Right forelimb (tissue), 1 donor: ENCODE data around the gene ALKBH5.

ENCODE experiments used
- DNase-seq: peaks from one replicate; pipeline ENCODE4 v3.0.0-alpha.2; 2018

ALKBH5 gene

DNA sequence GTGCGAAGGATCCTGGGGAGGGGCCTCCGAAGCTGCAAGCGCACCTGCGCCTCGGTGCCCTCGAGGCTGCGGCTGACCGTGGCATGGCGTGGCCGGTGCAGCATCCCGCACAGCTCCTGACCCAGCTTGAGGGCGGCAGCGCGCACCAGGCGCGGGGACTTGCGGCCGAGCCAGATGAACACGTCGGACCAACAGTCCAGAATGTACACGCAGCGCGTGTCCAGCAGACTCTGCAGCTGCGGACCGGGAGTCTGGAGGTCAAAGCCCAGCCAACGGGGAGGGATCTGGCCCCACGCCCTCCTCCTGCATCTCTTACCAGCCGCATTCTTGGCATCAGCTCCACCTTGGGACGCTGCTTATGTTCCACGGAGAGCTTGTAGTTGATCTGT, 64.0 kb downstream of the ALKBH5 start:
- no peak for DNase-seq

- peak; percentile 86 for DNase-seq
Observed at GRCh38 chr17:18248300-18248731, 64.7 kb downstream of the ALKBH5 start.

DNA sequence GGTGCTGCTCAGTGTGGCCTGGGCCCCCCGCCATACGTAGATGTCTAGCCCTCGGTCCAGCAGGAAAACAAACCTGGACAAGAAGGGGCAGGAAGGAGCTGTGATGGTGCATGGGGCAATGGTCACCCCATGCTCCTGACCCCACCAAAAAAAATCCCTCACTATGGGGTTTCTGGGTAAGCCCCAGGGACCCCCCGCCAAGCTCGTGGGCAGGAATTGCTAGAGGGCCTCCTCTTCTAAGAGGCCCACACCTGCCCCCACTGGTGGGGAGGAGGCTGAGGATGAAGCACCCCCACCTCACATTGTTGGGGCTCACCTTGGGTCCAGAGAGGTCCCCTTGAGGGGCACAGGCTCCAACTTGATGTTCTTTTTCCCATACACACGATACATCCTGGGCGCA, 65.2 kb downstream of the ALKBH5 start:
- no peak for DNase-seq

DNA sequence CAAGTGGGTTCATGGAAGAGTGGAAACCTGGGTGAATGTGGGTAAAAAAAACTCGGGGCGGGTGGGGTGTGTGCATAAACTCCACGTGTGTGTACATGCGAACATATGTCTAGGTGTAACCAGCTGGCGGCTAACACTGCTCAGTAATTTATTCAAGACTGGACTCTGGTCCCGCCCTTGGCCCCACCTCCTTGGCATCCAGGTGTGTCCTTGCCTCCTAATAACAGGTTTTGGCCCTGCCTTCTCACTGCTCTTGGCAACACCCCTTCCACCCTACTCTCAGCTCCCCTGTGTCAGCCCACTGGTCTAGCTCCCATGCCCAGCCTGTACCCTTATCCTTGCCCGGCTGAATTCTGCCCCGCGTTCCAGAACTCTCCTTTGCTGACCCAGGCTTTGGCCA, 66.6 kb downstream of the ALKBH5 start:
- no peak for DNase-seq

DNA sequence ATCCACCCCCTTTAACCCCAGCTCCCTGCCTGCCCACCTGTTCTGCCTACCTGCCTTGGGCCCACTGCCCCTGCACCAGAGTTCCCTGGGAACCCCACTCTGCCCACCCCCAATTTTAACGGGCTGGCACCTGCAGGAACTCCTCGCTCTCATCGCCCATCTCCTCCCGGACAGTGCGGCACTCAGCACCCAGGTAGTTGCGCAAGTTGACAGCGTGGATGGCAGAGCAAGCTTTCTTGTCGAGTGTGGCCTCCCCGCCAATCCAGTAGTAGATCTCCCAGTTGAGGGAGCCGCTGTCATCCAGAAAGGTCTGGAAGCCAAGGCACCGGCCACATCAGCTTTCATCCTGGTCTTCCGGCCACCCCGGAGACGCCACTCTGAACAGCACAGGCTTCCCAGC, 67.1 kb downstream of the ALKBH5 start:
- no peak for DNase-seq

DNA sequence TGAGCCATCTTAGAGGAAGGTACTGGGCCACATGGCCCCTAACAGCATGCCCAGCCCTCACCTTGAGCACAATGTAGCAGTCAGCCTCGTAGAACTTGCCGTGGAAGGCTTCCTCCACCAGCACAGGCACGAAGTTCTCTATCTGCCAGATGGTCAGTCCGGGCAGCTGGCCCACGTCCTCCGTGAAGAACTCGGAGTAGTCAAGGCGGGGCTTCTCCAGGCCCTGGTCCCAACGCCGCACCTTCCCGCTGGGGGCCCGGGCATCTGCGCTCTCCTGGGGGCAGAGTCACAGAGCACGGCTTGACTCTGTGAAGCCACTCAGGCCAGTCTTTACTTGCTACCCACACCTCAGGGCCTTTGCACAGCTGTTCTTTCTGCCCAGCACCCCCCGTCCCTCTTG, 67.6 kb downstream of the ALKBH5 start:
- no peak for DNase-seq

DNA sequence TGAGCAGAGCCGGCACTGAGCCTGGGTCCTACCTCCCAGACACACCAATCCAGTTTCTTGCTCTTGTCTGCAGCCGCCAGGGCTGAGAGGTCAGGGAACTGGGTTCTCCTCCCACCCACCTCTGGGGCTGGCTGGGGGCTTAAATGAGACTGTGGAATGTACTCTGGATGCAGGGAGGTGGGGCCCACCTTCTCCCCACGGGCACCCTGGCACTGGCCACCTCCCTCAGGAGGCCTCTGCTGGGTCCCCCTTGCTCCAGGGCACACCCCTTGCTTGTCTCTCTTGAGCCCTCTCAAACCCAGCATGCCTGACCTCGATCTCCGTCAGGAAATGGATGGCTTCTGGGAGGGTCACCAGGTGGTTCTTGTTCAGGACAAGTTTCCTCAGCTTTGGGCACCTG, 68.5 kb downstream of the ALKBH5 start:
- DNase-seq = no peak

DNA sequence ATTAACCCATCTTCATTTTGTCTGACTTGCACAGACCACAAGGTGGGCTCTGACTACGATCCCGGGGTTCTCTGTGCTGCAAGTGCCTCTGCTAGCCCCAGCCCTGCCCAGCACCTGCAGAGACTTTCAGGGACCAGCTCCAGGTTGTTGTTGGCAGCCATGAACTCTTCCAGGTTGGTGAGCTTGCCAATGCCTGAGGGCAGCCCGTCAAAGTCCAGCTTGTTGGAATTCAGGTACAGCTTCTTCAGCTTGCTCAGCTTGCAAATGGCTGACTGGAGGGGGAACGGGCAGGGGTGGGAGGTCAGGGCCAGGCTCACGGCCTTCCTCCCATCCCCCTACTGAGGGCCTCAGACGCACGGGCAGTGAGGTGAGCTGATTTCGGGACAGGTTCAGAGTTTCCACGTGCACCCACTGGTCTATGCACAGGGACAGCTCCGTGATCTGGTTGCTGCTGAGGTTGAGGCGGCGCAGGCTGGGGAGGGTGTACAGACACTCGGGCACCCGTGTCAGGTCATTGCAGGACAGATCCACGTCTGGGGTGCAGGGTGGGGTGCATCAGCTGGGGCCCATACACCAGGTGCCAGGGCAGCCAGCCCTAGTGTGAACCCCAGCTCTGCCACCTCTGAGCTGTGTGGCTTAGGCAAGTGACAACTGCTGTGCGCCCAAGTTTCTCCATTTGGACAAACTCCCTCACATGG, 69.7 kb downstream of the ALKBH5 start:
- no peak for DNase-seq

DNA sequence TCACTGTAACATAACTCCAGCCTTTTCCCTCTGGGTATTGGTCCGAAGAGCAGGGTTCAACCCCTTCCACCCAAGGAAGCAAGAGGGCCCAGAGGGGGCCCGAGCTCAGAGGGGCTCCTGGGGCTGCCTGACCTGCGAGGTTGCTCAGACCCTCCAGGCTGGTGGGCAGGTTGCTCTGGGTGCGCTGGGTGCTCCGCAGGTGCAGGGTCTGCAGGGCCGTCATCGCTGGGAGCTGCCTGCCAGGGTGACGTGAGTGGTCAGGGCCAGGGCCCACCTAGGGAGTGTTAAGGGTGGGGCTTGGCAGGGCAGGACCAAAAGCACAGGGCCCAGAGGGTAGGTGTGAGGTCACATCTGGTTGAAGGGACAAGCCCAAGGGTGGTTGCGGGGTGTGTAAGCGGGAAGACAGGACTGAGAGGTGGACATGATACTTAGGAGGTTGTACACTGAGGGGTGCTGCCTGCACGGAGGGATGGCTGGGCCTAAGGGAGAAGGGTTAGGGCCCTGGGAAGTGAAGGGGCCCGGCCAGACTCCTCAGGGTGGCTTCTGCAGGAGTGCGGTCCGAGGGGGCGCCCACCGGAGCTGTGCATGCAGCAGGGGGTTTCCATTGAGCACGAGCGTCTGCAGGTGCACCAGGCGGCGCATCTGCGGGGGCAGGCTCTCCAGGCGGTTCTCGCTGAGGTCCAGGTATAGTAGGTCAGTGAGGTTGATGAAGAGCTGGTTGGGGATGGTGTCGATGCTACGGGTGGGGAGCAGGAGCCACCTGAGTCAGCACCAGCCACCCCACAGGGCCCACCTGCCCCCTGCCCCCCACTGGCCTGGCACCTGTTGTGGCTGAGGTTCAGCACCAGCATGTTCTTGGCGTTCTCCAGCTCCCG, 70.6 kb downstream of the ALKBH5 start:
- no peak for DNase-seq

DNA sequence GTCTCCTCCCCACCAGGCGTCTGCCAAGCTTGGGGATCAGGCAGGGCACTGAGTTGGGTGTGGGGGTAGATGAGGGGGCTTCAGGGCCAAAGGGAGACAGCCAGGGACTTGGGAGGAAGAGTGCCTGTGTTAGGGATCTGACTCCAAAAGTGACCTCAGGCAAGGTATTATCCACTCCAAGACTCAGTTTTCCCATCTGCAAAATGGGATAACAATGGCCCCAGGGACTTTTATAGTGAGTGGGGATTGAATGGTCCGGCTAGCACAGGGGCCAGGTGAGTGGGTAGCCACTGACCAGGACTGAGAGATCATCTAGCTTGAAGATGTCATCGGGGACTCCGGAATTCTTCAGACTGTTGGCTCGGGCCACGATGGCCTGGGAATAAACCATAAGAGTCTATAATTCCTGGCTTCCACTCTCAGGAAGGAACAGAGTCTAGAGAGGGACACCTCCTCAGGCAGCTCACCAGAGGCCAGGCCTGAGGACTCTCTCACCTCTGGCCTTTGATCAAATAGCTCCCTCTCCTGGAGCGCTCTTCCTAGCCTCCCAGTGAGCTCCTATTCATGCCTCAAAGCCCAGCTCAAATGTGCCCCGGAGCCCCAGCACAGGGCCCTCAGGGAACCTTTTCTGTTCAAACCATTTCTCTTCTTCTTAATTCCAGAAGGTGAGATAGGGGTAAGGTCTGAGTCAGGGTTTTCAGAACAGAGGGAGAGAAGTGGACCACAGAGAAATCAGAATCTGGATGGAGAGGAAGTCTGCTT, 71.4 kb downstream of the ALKBH5 start:
- DNase-seq = no peak

DNA sequence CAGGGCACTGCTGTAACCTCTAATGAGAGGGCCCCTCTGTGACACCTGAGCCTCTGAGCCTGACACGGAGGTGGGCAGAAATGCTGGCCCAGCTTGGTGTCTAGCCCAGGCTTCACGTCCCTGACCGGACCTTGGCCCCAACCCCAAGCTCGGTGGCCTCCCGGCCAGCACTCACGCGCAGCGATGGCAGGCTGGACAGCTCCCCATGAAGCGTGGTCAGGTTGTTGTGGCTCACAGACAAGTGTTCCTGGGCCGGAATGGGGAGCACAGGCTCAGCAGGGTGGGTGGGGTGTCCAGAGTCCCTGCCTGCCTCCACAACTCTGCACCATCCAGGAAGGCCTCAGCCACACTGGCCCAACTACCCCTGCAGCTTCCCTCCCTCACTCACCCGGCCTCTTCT, 72.7 kb downstream of the ALKBH5 start:
- no peak for DNase-seq

GRCh38 chr17:18256776-18257175, 73.1 kb downstream of the ALKBH5 start:
- DNase-seq = no peak

DNA sequence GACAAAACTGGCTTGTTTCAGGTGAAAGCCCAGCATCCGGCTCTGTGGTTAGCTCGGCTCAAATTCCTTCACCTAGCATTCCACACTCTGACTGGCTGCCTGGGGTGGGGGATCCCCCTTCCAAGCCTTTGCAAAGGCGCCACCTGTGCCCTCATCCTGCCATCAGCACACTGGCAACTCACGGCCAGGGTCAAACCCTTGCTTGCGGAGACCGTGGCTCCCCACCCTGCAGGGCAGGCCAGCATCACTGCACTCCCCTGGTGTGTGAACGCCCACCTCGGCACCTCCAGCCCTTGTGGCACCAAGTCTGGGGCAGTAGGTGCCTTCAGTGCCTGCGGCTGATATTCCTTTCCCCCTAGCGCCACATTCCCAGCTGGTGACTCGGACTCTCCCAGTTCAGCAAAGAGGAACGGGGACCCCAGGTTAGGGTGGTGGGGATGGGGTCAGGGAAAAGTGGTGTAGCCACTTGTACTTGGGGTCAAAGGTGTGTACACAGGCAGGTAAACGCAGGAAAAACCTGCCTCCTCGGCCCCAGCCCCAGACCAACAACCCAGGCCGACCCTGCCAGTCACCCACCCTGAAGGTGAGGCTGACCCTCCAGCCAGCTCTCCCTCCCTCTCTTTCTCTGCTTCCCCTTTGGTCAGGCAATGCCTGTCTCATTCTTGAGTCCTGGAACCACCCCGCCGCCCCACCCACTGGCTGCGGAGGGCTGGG, 73.8 kb downstream of the ALKBH5 start:
- no peak for DNase-seq

DNA sequence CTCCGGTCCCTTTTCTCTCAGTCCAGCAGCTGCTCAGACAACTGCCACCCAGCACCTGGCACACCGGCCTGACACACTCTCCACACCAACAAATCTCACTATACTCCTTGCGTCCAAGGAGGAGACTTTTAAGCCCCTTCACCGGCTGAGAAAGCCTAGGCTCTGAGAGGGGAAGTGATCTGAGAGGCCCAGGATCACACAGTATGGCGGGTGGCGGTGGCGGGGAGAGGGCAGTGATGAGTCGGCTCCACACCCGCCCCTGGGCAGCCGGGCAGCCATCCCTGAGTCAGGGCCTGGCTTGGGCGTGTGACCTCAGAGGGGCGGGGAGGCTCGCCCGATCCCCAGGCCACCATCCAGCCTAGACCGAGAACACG, 74.3 kb downstream of the ALKBH5 start:
- peak; percentile 78 for DNase-seq

- peak; percentile 75 for DNase-seq
Observed at GRCh38 chr17:18258356-18259038, 74.9 kb downstream of the ALKBH5 start, which contains the start of gene FLII. Gene FLII, minus strand, starts transcription at chr17:18258738. Its CDS starts 48 bp downstream, at chr17:18258690.
